Natural killer cell (primary cell): ENCODE results near the gene RAN. TPM values are rescaled to one million over a fixed set of nuclear protein-coding genes. Genes with fewer than 3 reads are reported as not detected.

ENCODE experiments used
- ATAC-seq, 3 donors: fragments of 150-1000 bp in 2 of 3; fragments of 200-7000 bp in 1 of 3; cut with Tn5 transposase; 1 replicate in 1 of 3; 2 replicates in 2 of 3; pipeline ENCODE4 v1.10.0; 2021; ENCODE audit warnings: mild to moderate bottlenecking in 2 of 3, moderate library complexity in 2 of 3
- DNase-seq, 2 donors: peaks; one replicate each; pipeline versions ENCODE4 v3.0.0 to v3.0.0-alpha.2; 2013 to 2021; ENCODE audit warnings: mixed read lengths in 1 of 2
- H3K27ac ChIP-seq: one replicate; pipeline ENCODE4 v1.5.1; 2013; ENCODE audit warnings: mild to moderate bottlenecking, low read length
- H3K27me3 ChIP-seq: one replicate; pipeline ENCODE4 v1.6.1; 2013; ENCODE audit warnings: low read length; ENCODE audit not compliant: control insufficient read depth, insufficient read depth
- H3K36me3 ChIP-seq: one replicate; pipeline ENCODE4 v1.6.1; 2013; ENCODE audit warnings: low read length; ENCODE audit not compliant: control insufficient read depth, insufficient read depth
- H3K4me1 ChIP-seq: one replicate; pipeline ENCODE4 v1.6.1; 2013; ENCODE audit warnings: low read length; ENCODE audit not compliant: control insufficient read depth, insufficient read depth
- H3K4me3 ChIP-seq: one replicate; pipeline ENCODE4 v1.5.1; 2013; ENCODE audit warnings: low read length
- H3K9me3 ChIP-seq: one replicate; pipeline ENCODE4 v1.6.1; 2013; ENCODE audit warnings: low read length; ENCODE audit not compliant: control insufficient read depth, insufficient read depth
- H3K27ac Mint-ChIP-seq, 2 donors: one replicate each; pipeline ENCODE4 v1.8.0; 2022; ENCODE audit warnings: mild to moderate bottlenecking in 2 of 2, mixed read lengths in 2 of 2, moderate library complexity in 1 of 2
- H3K27me3 Mint-ChIP-seq, 2 donors: one replicate each; pipeline ENCODE4 v1.8.0; 2022; ENCODE audit warnings: low read depth in 2 of 2, mixed read lengths in 2 of 2
- H3K36me3 Mint-ChIP-seq: one replicate; pipeline ENCODE4 v1.8.0; 2022; ENCODE audit warnings: mixed read lengths
- H3K4me1 Mint-ChIP-seq, 2 donors: one replicate each; pipeline ENCODE4 v1.8.0; 2022; ENCODE audit warnings: mixed read lengths in 2 of 2
- H3K4me3 Mint-ChIP-seq: one replicate; pipeline ENCODE4 v1.8.0; 2022; ENCODE audit warnings: mild to moderate bottlenecking, moderate library complexity, mixed read lengths
- H3K9me3 Mint-ChIP-seq, 2 donors: one replicate each; pipeline ENCODE4 v1.8.0; 2022; ENCODE audit warnings: mixed read lengths in 2 of 2
- CTCF ChIP-seq: fragments of 200-600 bp; IDR thresholded peaks from one replicate; pipeline ENCODE4 v1.8.0; 2022; ENCODE audit warnings: antibody characterized with exemption
- WGBS: methylation state at CpG from one replicate; pipeline ENCODE4 v1.1.7; 2013; ENCODE audit warnings: missing lambda C conversion rate; ENCODE audit not compliant: insufficient coverage; 5-methylcytosine and 5-hydroxymethylcytosine counted together
- intact Hi-C: fragments of 100-400 bp; cut with micrococcal nuclease; formaldehyde crosslinking; loops from one replicate; pipeline ENCODE4 v1.14.2; 2022
- total RNA-seq, 4 donors: library from RNA; stranded (reverse); fragments of 120-200 nt in 1 of 4; gene quantifications; one replicate each; pipeline versions ENCODE4 v1.2.3 to v1.2.4, GENCODE V29; 2013 to 2022

Gene RAN
- total RNA-seq, 3 donors from 2014 or later (not counting 1 experiment from before 2014, with no cell fraction given) = 244 to 264 (median 247) TPM

- 78% methylated on average over 13 of the region's 13 CpGs for WGBS
- intact Hi-C loops = no loop called here
- Mint-ChIP-seq H3K27ac (peak overlapping the region; percentile 70 to 83), H3K36me3 (peaks cover 25% of the 10 kb centered on the region), H3K4me3 (peak overlapping the region; percentile 78), H3K4me1 (peaks cover 22 to 42% of the 10 kb centered on the region in 2 donors), H3K27me3 (no peaks in the 10 kb centered on the region), H3K9me3 (no peaks in the 10 kb centered on the region)
- DNase-seq = no peak
- no peak overlapping the region for H3K4me3 ChIP-seq
- ATAC-seq = peak in 2 of 3 donors; percentile 6 to 28
- peaks cover 32% of the 10 kb centered on the region for H3K36me3 ChIP-seq
- peak overlapping the region; percentile 2 for H3K27ac ChIP-seq
- H3K27me3 ChIP-seq = no peaks in the 10 kb centered on the region
- no peaks in the 10 kb centered on the region for H3K9me3 ChIP-seq
- no peak for TF ChIP-seq CTCF
- H3K4me1 ChIP-seq = peaks cover 21% of the 10 kb centered on the region
Observed at GRCh38 chr12:130879212-130879686, 7.4 kb downstream of the RAN start.

- ATAC-seq (peak; percentile 22 to 57 (median 40)), DNase-seq (no peak)
- Histone ChIP-seq H3K4me1 (peaks cover 21% of the 10 kb centered on the region), H3K9me3 (no peaks in the 10 kb centered on the region), H3K27ac (peak overlapping the region; percentile 2), H3K4me3 (peak overlapping the region; percentile 20), H3K27me3 (no peaks in the 10 kb centered on the region), H3K36me3 (peaks cover 25% of the 10 kb centered on the region)
- no peak for TF ChIP-seq CTCF
- no peaks in the 10 kb centered on the region for H3K27me3 Mint-ChIP-seq
- WGBS = 61% methylated on average over 17 of the region's 17 CpGs
- H3K4me1 Mint-ChIP-seq = peaks cover 22 to 38% of the 10 kb centered on the region in 2 donors
- H3K27ac Mint-ChIP-seq = peak overlapping the region; percentile 70 to 83
- no peaks in the 10 kb centered on the region for H3K9me3 Mint-ChIP-seq
- H3K36me3 Mint-ChIP-seq = peaks cover 19% of the 10 kb centered on the region
- peak overlapping the region; percentile 78 for H3K4me3 Mint-ChIP-seq
- intact Hi-C loops = no loop called here
Observed at GRCh38 chr12:130879781-130880389, 8.0 kb downstream of the RAN start.

- peak in 1 of 2 donors; percentile 13 for DNase-seq
- intact Hi-C loops = no loop called here
- no peaks in the 10 kb centered on the region for H3K9me3 Mint-ChIP-seq
- H3K4me3 Mint-ChIP-seq = peak overlapping the region; percentile 57
- no peak for TF ChIP-seq CTCF
- H3K27ac Mint-ChIP-seq = peak overlapping the region; percentile 70 to 83
- Histone ChIP-seq H3K36me3 (peaks cover 20% of the 10 kb centered on the region), H3K9me3 (no peaks in the 10 kb centered on the region), H3K27me3 (no peaks in the 10 kb centered on the region), H3K4me1 (peaks cover 21% of the 10 kb centered on the region), H3K27ac (peak overlapping the region; percentile 2), H3K4me3 (peak overlapping the region; percentile 20)
- ATAC-seq = peak; percentile 60 to 71 (median 69)
- peaks cover 22 to 38% of the 10 kb centered on the region in 2 donors for H3K4me1 Mint-ChIP-seq
- no peaks in the 10 kb centered on the region for H3K27me3 Mint-ChIP-seq
- 32% methylated on average over 10 of the region's 10 CpGs for WGBS
- peaks cover 18% of the 10 kb centered on the region for H3K36me3 Mint-ChIP-seq
Observed at GRCh38 chr12:130880411-130880885, 8.6 kb downstream of the RAN start.
